Skeletal muscle tissue (tissue), 4 donors: Measurements from ENCODE around the gene MTA1. TPM values are rescaled to one million over a fixed set of nuclear protein-coding genes. Genes with fewer than 3 reads are reported as not detected.

Source experiments
- H3K27ac ChIP-seq: one replicate; pipeline ENCODE4 v1.7.0; 2013; ENCODE audit warnings: mild to moderate bottlenecking, low read depth, low read length, inconsistent platforms
- H3K27me3 ChIP-seq, 3 donors: one replicate each; pipeline ENCODE4 v1.7.0; 2013; ENCODE audit warnings: low read length in 3 of 3; ENCODE audit not compliant: control insufficient read depth in 3 of 3, insufficient read depth in 3 of 3
- H3K36me3 ChIP-seq, 3 donors: one replicate each; pipeline ENCODE4 v1.7.0; 2013; ENCODE audit warnings: low read length in 3 of 3; ENCODE audit not compliant: control insufficient read depth in 3 of 3, insufficient read depth in 3 of 3
- H3K4me1 ChIP-seq, 3 donors: one replicate each; pipeline ENCODE4 v1.7.0; 2013; ENCODE audit warnings: low read length in 3 of 3, mild to moderate bottlenecking in 3 of 3; ENCODE audit not compliant: control insufficient read depth in 3 of 3, insufficient read depth in 3 of 3
- H3K4me3 ChIP-seq, 3 donors: one replicate each; pipeline ENCODE4 v1.7.0; 2013; ENCODE audit warnings: low read length in 3 of 3
- H3K9ac ChIP-seq, 3 donors: one replicate each; pipeline ENCODE4 v1.7.0; 2013; ENCODE audit warnings: low read length in 3 of 3, mild to moderate bottlenecking in 3 of 3, moderate library complexity in 2 of 3, low read depth in 1 of 3
- H3K9me3 ChIP-seq, 3 donors: one replicate each; pipeline ENCODE4 v1.7.0; 2013; ENCODE audit warnings: low read length in 3 of 3; ENCODE audit not compliant: control insufficient read depth in 3 of 3
- total RNA-seq: library from RNA; depleted of rRNA; stranded (reverse); fragments of >200 nt; gene quantifications from one replicate; pipeline ENCODE4 v1.2.3, GENCODE V29; 2014
- donor health status: Osteomylitis.

MTA1 gene
- total RNA-seq, 1 donor from 2014 or later: 19.3 TPM

GRCh38 chr14:105480199-105480746 is 60.6 kb downstream of the MTA1 start:
- H3K9ac ChIP-seq: peak overlapping the region in 1 of 3 donors; percentile 65

GRCh38 chr14:105480807-105481801 is 61.5 kb downstream of the MTA1 start:
- H3K4me1 ChIP-seq: peaks cover 68 to 75% (median 75%) of the 10 kb centered on the region in 3 donors
- peak overlapping the region; percentile 94 for H3K27ac ChIP-seq
- H3K4me3 ChIP-seq: peak overlapping the region; percentile 55 to 71 (median 67)
- no peaks in the 10 kb centered on the region for H3K36me3 ChIP-seq
- no peaks in the 10 kb centered on the region for H3K9me3 ChIP-seq
- peaks cover under 1 to 44% (median 11%) of the 10 kb centered on the region in 3 donors for H3K27me3 ChIP-seq
- peak overlapping the region; percentile 65 to 85 (median 76) for H3K9ac ChIP-seq

More at GRCh38 chr14:105480199-105480746, 60.6 kb downstream of the MTA1 start:
- Histone ChIP-seq H3K27me3 (peaks cover 0 to 40% (median 7%) of the 10 kb centered on the region in 3 donors), H3K36me3 (no peaks in the 10 kb centered on the region), H3K4me3 (no peak overlapping the region), H3K4me1 (peaks cover 63 to 75% (median 74%) of the 10 kb centered on the region in 3 donors), H3K9me3 (no peaks in the 10 kb centered on the region), H3K27ac (peak overlapping the region; percentile 94)

GRCh38 chr14:105481886-105482457 is 62.3 kb downstream of the MTA1 start:
- peaks cover 60 to 71% (median 67%) of the 10 kb centered on the region in 3 donors for H3K4me1 ChIP-seq
- peak overlapping the region; percentile 38 to 52 (median 40) for H3K4me3 ChIP-seq
- no peaks in the 10 kb centered on the region for H3K36me3 ChIP-seq
- H3K27ac ChIP-seq: peak overlapping the region; percentile 94
- peaks cover 4 to 49% (median 12%) of the 10 kb centered on the region in 3 donors for H3K27me3 ChIP-seq
- H3K9ac ChIP-seq: peak overlapping the region; percentile 62 to 71 (median 65)
- H3K9me3 ChIP-seq: no peaks in the 10 kb centered on the region

- Histone ChIP-seq H3K4me3 (no peak overlapping the region), H3K9me3 (no peaks in the 10 kb centered on the region), H3K9ac (peak overlapping the region; percentile 62 to 71 (median 65)), H3K27ac (peak overlapping the region; percentile 94), H3K36me3 (no peaks in the 10 kb centered on the region), H3K4me1 (peaks cover 55 to 66% (median 63%) of the 10 kb centered on the region in 3 donors), H3K27me3 (peaks cover 8 to 49% (median 12%) of the 10 kb centered on the region in 3 donors)
Observed at GRCh38 chr14:105482486-105483110, 63.0 kb downstream of the MTA1 start.

GRCh38 chr14:105483300-105484068 is 63.9 kb downstream of the MTA1 start:
- Histone ChIP-seq H3K9ac (peak overlapping the region; percentile 32 to 62 (median 33)), H3K36me3 (no peaks in the 10 kb centered on the region), H3K27me3 (peaks cover 8 to 49% (median 12%) of the 10 kb centered on the region in 3 donors), H3K4me3 (no peak overlapping the region), H3K9me3 (no peaks in the 10 kb centered on the region), H3K4me1 (peaks cover 57 to 70% (median 68%) of the 10 kb centered on the region in 3 donors), H3K27ac (peak overlapping the region; percentile 94)

- H3K36me3 ChIP-seq: no peaks in the 10 kb centered on the region
- peak overlapping the region in 2 of 3 donors; percentile 40 to 50 for H3K9ac ChIP-seq
- H3K27ac ChIP-seq: peak overlapping the region; percentile 94
- peaks cover 63 to 78% (median 74%) of the 10 kb centered on the region in 3 donors for H3K4me1 ChIP-seq
- H3K9me3 ChIP-seq: no peaks in the 10 kb centered on the region
- H3K27me3 ChIP-seq: peaks cover 8 to 49% (median 12%) of the 10 kb centered on the region in 3 donors
- H3K4me3 ChIP-seq: peak overlapping the region in 1 of 3 donors; percentile 7
Observed at GRCh38 chr14:105484069-105484996, 64.7 kb downstream of the MTA1 start.

GRCh38 chr14:105484997-105485393 is 65.4 kb downstream of the MTA1 start:
- no peaks in the 10 kb centered on the region for H3K9me3 ChIP-seq
- no peaks in the 10 kb centered on the region for H3K36me3 ChIP-seq
- peaks cover 8 to 45% (median 12%) of the 10 kb centered on the region in 3 donors for H3K27me3 ChIP-seq
- H3K4me1 ChIP-seq: peaks cover 64 to 80% (median 75%) of the 10 kb centered on the region in 3 donors
- H3K27ac ChIP-seq: peak overlapping the region; percentile 94
- no peak overlapping the region for H3K4me3 ChIP-seq
- peak overlapping the region in 1 of 3 donors; percentile 40 for H3K9ac ChIP-seq

- Histone ChIP-seq H3K4me1 (peaks cover 60 to 75% (median 69%) of the 10 kb centered on the region in 3 donors), H3K4me3 (no peak overlapping the region), H3K27me3 (peaks cover 8 to 45% (median 12%) of the 10 kb centered on the region in 3 donors), H3K9me3 (no peaks in the 10 kb centered on the region), H3K36me3 (no peaks in the 10 kb centered on the region), H3K9ac (peak overlapping the region in 1 of 3 donors; percentile 33), H3K27ac (peak overlapping the region; percentile 72)
Observed at GRCh38 chr14:105485739-105486162, 66.1 kb downstream of the MTA1 start.
